Measurements from ENCODE around the gene RCE1. TPM values are rescaled to one million over a fixed set of nuclear protein-coding genes. Genes with fewer than 3 reads are reported as not detected.

RCE1 gene
- total RNA-seq, 1 donor from 2014 or later, result 10.5 TPM

- DNase-seq (ENCODE audit: low read depth), result no peak
Observed at GRCh38 chr11:66856496-66857233, 13.4 kb downstream of the RCE1 start, which contains the start of gene LRFN4. TSS of gene LRFN4 (plus strand) at chr11:66857064. CDS start at chr11:66857745, 681 bp downstream.

GRCh38 chr11:66857234-66857926 lies 14.1 kb downstream of the RCE1 start:
- DNase-seq (ENCODE audit: low read depth), result no peak

- DNase-seq (ENCODE audit: low read depth), result no peak
Observed at GRCh38 chr11:66857927-66858185, 14.6 kb downstream of the RCE1 start.

GRCh38 chr11:66858186-66858938 lies 15.1 kb downstream of the RCE1 start:
- no peak for DNase-seq (ENCODE audit: low read depth)

- DNase-seq (ENCODE audit: low read depth), result no peak
Observed at GRCh38 chr11:66858939-66859685, 15.9 kb downstream of the RCE1 start.

GRCh38 chr11:66859686-66860448 lies 16.6 kb downstream of the RCE1 start:
- DNase-seq (ENCODE audit: low read depth), result no peak

GRCh38 chr11:66860449-66860831 lies 17.2 kb downstream of the RCE1 start:
- DNase-seq (ENCODE audit: low read depth), result no peak

GRCh38 chr11:66861038-66861773 lies 18.0 kb downstream of the RCE1 start:
- DNase-seq (ENCODE audit: low read depth), result no peak

GRCh38 chr11:66861774-66862558 lies 18.7 kb downstream of the RCE1 start:
- no peak for DNase-seq (ENCODE audit: low read depth)

- no peak for DNase-seq (ENCODE audit: low read depth)
Observed at GRCh38 chr11:66862559-66863037, 19.4 kb downstream of the RCE1 start.

- DNase-seq (ENCODE audit: low read depth), result no peak
Observed at GRCh38 chr11:66863428-66864125, 20.3 kb downstream of the RCE1 start.

GRCh38 chr11:66864172-66864901 lies 21.1 kb downstream of the RCE1 start:
- DNase-seq (ENCODE audit: low read depth), result no peak

- peak; percentile 76 for DNase-seq (ENCODE audit: low read depth)
Observed at GRCh38 chr11:66864924-66865697, 21.9 kb downstream of the RCE1 start.

- no peak for DNase-seq (ENCODE audit: low read depth)
Observed at GRCh38 chr11:66866007-66866406, 22.8 kb downstream of the RCE1 start.

- DNase-seq (ENCODE audit: low read depth), result peak; percentile 99
Observed at GRCh38 chr11:66866511-66866986, 23.3 kb downstream of the RCE1 start.

GRCh38 chr11:66867425-66868040 lies 24.3 kb downstream of the RCE1 start:
- DNase-seq (ENCODE audit: low read depth), result no peak
